ENCODE measurements around the gene FAM168B. TPM values are rescaled to one million over a fixed set of nuclear protein-coding genes. Genes with fewer than 3 reads are reported as not detected.

Gene FAM168B
- total RNA-seq, 2 donors from 2014 or later, result 125 to 192 TPM

GRCh38 chr2:131044075-131044756 is 49.0 kb downstream of the FAM168B start:
- WGBS, result 85% methylated on average over 19 of the region's 24 CpGs
- no peak for DNase-seq (ENCODE audit: low spot score)
- no peak overlapping the region for H3K4me3 ChIP-seq
- no peak overlapping the region for H3K27ac ChIP-seq
- peaks cover 1 to 14% of the 10 kb centered on the region in 2 donors for H3K36me3 ChIP-seq
- H3K27me3 ChIP-seq (replicated peaks; ENCODE audit: insufficient read depth), result no peaks in the 10 kb centered on the region
- TF ChIP-seq POLR2A (IDR thresholded peaks at IDR 0.05), result no peak
- TF ChIP-seq CTCF (IDR thresholded peaks at IDR 0.05), result no peak
- no peak for TF ChIP-seq POLR2AphosphoS5 (IDR thresholded peaks at IDR 0.05)
- intact Hi-C loops (cut with DNase I), result no loop called here
- no peaks in the 10 kb centered on the region for H3K4me1 ChIP-seq (replicated peaks)
- H3K9me3 ChIP-seq, result no peaks in the 10 kb centered on the region

- DNase-seq (ENCODE audit: low spot score), result no peak
- intact Hi-C loops (cut with DNase I), result no loop called here
- Histone ChIP-seq H3K27me3 (replicated peaks; ENCODE audit: insufficient read depth) (no peaks in the 10 kb centered on the region), H3K27ac (no peak overlapping the region), H3K4me3 (no peak overlapping the region), H3K9me3 (no peaks in the 10 kb centered on the region), H3K4me1 (replicated peaks) (no peaks in the 10 kb centered on the region), H3K36me3 (peaks cover 0 to 9% of the 10 kb centered on the region in 2 donors)
- WGBS, result 84% methylated on average over 18 of the region's 18 CpGs
- no peak for TF ChIP-seq CTCF (IDR thresholded peaks at IDR 0.05)
- no peak for TF ChIP-seq POLR2AphosphoS5 (IDR thresholded peaks at IDR 0.05)
- TF ChIP-seq POLR2A (IDR thresholded peaks at IDR 0.05), result no peak
Measured at GRCh38 chr2:131043199-131044074, 49.8 kb downstream of the FAM168B start.

- no peaks in the 10 kb centered on the region for H3K4me1 ChIP-seq (replicated peaks)
- H3K9me3 ChIP-seq, result no peaks in the 10 kb centered on the region
- no peak for DNase-seq (ENCODE audit: low spot score)
- H3K4me3 ChIP-seq, result no peak overlapping the region
- H3K27me3 ChIP-seq (replicated peaks; ENCODE audit: insufficient read depth), result no peaks in the 10 kb centered on the region
- TF ChIP-seq POLR2AphosphoS5 (IDR thresholded peaks at IDR 0.05), result no peak
- intact Hi-C loops (cut with DNase I), result no loop called here
- H3K27ac ChIP-seq, result no peak overlapping the region
- H3K36me3 ChIP-seq, result peaks cover 0 to 9% of the 10 kb centered on the region in 2 donors
- 94% methylated on average over 7 of the region's 7 CpGs for WGBS
Measured at GRCh38 chr2:131042148-131042775, 51.0 kb downstream of the FAM168B start.

- H3K4me3 ChIP-seq, result no peak overlapping the region
- DNase-seq (ENCODE audit: low spot score), result no peak
Measured at GRCh38 chr2:131041402-131042147, 51.7 kb downstream of the FAM168B start.

More at GRCh38 chr2:131041402-131042147, 51.7 kb downstream of the FAM168B start:
- peaks cover 0 to 2% of the 10 kb centered on the region in 2 donors for H3K36me3 ChIP-seq
- intact Hi-C loops (cut with DNase I), result no loop called here
- TF ChIP-seq POLR2A (IDR thresholded peaks at IDR 0.05), result no peak
- no peak for TF ChIP-seq POLR2AphosphoS5 (IDR thresholded peaks at IDR 0.05)
- no peak for TF ChIP-seq CTCF (IDR thresholded peaks at IDR 0.05)
- 93% methylated on average over 14 of the region's 14 CpGs for WGBS
- no peaks in the 10 kb centered on the region for H3K4me1 ChIP-seq (replicated peaks)
- H3K27me3 ChIP-seq (replicated peaks; ENCODE audit: insufficient read depth), result no peaks in the 10 kb centered on the region
- H3K9me3 ChIP-seq, result no peaks in the 10 kb centered on the region
- H3K27ac ChIP-seq, result no peak overlapping the region

Data from prostate gland (tissue), 2 donors.